Measurements from ENCODE around the gene ERICH6B. TPM values are rescaled to one million over a fixed set of nuclear protein-coding genes. Genes with fewer than 3 reads are reported as not detected.

ERICH6B gene
- total and polyA plus RNA-seq, 2 experiments from 2014 or later: not detected

DNA sequence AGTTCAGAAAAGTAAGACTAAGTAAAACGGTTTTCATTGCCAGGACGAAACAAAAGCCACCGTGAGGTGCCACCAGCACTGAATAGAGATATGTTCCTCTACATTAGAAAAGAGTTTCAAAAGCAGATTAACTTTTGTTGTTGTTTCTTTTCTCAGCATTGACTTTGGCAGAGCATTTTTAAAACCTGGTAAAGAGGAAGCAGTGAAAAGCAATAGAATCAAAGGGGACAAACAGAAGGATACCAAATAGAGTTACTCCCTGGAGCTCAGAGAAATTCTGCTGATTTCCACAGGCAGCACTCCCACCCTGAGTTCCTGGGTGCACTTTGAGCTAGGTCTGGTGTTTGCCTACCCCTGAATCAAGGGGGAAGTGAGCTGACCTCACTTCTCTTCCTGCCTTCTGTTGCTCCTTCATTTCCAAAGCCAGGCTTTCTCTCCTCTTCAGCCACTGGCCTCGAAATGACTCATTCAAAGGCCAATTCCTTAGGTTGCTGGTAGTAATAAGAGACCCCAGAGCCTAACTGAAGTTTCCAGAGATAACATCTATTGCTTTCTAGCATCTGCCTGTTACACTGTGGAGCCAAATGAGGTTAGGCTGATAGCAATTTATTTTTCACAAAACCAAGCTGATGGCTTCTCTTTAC, 11.3 kb upstream of the ERICH6B start:
- peak overlapping the region; percentile 27; the same call in 1 of the 2 replicates for H2AFZ ChIP-seq
- peaks cover 18% of the 10 kb centered on the region for H3K27me3 ChIP-seq (replicated peaks; ENCODE audit: insufficient read depth)
- H4K20me1 ChIP-seq (ENCODE audit: insufficient read depth): no peaks in the 10 kb centered on the region
- peaks cover 16% of the 10 kb centered on the region; the same call in 1 of the 2 replicates for H3K4me1 ChIP-seq (ENCODE audit: insufficient read depth)
- H3K9me3 ChIP-seq (ENCODE audit: low read depth): no peaks in the 10 kb centered on the region
- no peaks in the 10 kb centered on the region for H3K79me2 ChIP-seq (ENCODE audit: insufficient read depth)
- no peaks in the 10 kb centered on the region for H3F3A ChIP-seq (ENCODE audit: insufficient read depth)
- TF ChIP-seq EZH2phosphoT487 (IDR thresholded peaks at IDR 0.05; ENCODE audit: insufficient read depth, low read depth) (no peak), EZH2 (IDR thresholded peaks at IDR 0.05; ENCODE audit: insufficient read depth, poor library complexity, severe bottlenecking) (no peak)
- H3K4me3 ChIP-seq: no peak overlapping the region
- H3K9me2 ChIP-seq (ENCODE audit: insufficient read depth): no peaks in the 10 kb centered on the region
- WGBS, 2 experiments (ENCODE audit: low coverage in 1 of 2, low lambda C conversion rate in 2 of 2, missing lambda C conversion rate in 2 of 2): 30 to 36% methylated on average over 4 of the region's 4 CpGs
- no peak overlapping the region for H3K27ac ChIP-seq
- H3K36me3 ChIP-seq (ENCODE audit: low read depth): no peaks in the 10 kb centered on the region
- in situ Hi-C loops (cut with MboI): no loop called here
- DNase-seq: peak; percentile 42
- no peak overlapping the region for H3K4me2 ChIP-seq (ENCODE audit: unreplicated experiment)
- H3K9ac ChIP-seq: no peak overlapping the region

DNA sequence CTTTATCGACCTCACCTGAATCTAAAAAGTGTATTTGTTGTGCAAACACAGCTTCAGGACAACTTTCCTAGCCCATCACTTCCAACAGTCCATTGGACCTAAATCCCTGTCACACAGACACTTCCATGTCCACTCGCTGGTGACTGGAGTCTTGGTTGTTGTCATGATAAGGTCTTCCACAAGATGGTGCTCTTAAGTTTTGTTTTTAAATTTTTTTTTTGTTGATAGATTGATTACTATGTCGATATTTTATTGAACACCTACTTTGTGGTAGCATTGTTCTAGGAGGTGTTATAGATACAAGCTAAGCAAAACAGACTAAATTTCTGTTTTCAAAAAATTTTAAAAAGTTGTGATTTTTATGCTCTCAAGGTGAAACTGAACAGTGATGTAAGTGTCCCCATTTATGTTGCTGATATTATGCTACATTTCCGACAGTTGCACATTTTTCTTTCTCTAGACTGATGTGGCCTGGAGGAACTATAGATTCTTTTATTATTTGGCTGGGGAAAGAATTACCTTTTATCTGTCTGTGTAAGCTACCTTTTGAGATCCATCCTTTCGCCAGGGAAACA, 8.1 kb upstream of the ERICH6B start:
- Histone ChIP-seq H3K9me2 (ENCODE audit: insufficient read depth) (no peaks in the 10 kb centered on the region), H3K9ac (no peak overlapping the region), H3K79me2 (ENCODE audit: insufficient read depth) (no peaks in the 10 kb centered on the region), H3K36me3 (ENCODE audit: low read depth) (no peaks in the 10 kb centered on the region), H3F3A (ENCODE audit: insufficient read depth) (no peaks in the 10 kb centered on the region), H4K20me1 (ENCODE audit: insufficient read depth) (no peaks in the 10 kb centered on the region), H3K27ac (no peak overlapping the region), H3K4me2 (ENCODE audit: unreplicated experiment) (no peak overlapping the region), H3K27me3 (replicated peaks; ENCODE audit: insufficient read depth) (peaks cover 48% of the 10 kb centered on the region), H3K4me1 (ENCODE audit: insufficient read depth) (0 out of 2 replicates have a peak, but pooled peaks cover 8% of the 10 kb centered on the region), H3K9me3 (ENCODE audit: low read depth) (no peaks in the 10 kb centered on the region), H3K4me3 (no peak overlapping the region), H2AFZ (no peak overlapping the region)
- TF ChIP-seq EZH2 (IDR thresholded peaks at IDR 0.05; ENCODE audit: insufficient read depth, poor library complexity, severe bottlenecking) (no peak), EZH2phosphoT487 (IDR thresholded peaks at IDR 0.05; ENCODE audit: insufficient read depth, low read depth) (no peak)
- WGBS, 2 experiments (ENCODE audit: low coverage in 1 of 2, low lambda C conversion rate in 2 of 2, missing lambda C conversion rate in 2 of 2): 36 to 37% methylated on average over 5 of the region's 5 CpGs
- in situ Hi-C loops (cut with MboI): no loop called here
- peak; percentile 51 for DNase-seq

DNA sequence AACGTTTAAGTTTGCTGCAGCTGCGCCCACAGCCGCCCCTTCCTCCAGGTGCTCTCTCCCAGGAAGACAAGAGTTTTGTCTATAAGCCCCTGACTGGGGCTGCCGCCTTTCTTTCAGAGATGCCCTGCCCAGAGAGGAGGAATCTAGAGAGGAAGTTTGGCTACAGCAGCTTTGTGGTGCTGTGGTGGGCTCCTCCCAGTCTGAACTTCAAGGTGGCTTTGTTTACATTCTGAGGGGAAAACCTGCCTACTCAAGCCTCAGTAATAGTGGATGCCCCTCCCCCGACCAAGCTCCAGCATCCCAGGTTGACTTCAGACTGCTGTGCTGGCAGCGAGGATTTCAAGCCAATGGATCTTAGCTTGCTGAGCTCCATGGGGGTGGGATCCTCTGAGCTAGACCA, 6.4 kb upstream of the ERICH6B start:
- Histone ChIP-seq H2AFZ (no peak overlapping the region), H4K20me1 (ENCODE audit: insufficient read depth) (no peaks in the 10 kb centered on the region), H3K9me2 (ENCODE audit: insufficient read depth) (no peaks in the 10 kb centered on the region), H3K27ac (no peak overlapping the region), H3K36me3 (ENCODE audit: low read depth) (no peaks in the 10 kb centered on the region), H3K4me1 (ENCODE audit: insufficient read depth) (0 out of 2 replicates have a peak, but pooled peaks cover 6% of the 10 kb centered on the region), H3K4me2 (ENCODE audit: unreplicated experiment) (no peak overlapping the region), H3K79me2 (ENCODE audit: insufficient read depth) (no peaks in the 10 kb centered on the region), H3K4me3 (no peak overlapping the region), H3K9me3 (ENCODE audit: low read depth) (no peaks in the 10 kb centered on the region), H3F3A (ENCODE audit: insufficient read depth) (no peaks in the 10 kb centered on the region), H3K9ac (no peak overlapping the region), H3K27me3 (replicated peaks; ENCODE audit: insufficient read depth) (peaks cover 65% of the 10 kb centered on the region)
- no peak for DNase-seq
- WGBS, 2 experiments (ENCODE audit: low coverage in 1 of 2, low lambda C conversion rate in 2 of 2, missing lambda C conversion rate in 2 of 2): 24 to 25% methylated on average over 6 of the region's 6 CpGs
- TF ChIP-seq EZH2 (IDR thresholded peaks at IDR 0.05; ENCODE audit: insufficient read depth, poor library complexity, severe bottlenecking): no peak
- no peak for TF ChIP-seq EZH2phosphoT487 (IDR thresholded peaks at IDR 0.05; ENCODE audit: insufficient read depth, low read depth)
- in situ Hi-C loops (cut with MboI): no loop called here

DNA sequence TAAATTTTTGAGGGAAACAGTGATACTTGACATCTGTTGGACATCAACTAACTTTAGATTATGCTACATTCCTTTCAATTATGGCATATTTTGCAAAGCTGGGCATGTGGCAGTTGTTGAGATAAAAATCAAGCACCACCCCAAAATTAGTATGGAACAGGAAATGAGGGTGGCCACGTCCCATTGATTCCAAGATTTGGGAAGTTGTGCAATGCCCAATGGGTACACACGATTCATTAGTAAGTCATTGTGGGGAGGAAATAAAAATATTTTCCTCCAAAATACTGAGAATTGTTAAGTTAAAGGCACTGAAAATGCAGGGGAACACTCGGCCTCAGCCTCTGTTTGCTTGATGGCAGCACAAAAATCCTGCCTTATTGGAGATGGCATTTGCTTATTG, 7.6 kb downstream of the ERICH6B start:
- no peaks in the 10 kb centered on the region for H4K20me1 ChIP-seq (ENCODE audit: insufficient read depth)
- H3K36me3 ChIP-seq (ENCODE audit: low read depth): no peaks in the 10 kb centered on the region
- no peak overlapping the region for H3K4me2 ChIP-seq (ENCODE audit: unreplicated experiment)
- 19 to 31% methylated on average over 3 of the region's 3 CpGs for WGBS, 2 experiments (ENCODE audit: low coverage in 1 of 2, low lambda C conversion rate in 2 of 2, missing lambda C conversion rate in 2 of 2)
- no peaks in the 10 kb centered on the region for H3K9me2 ChIP-seq (ENCODE audit: insufficient read depth)
- no peak for TF ChIP-seq EZH2 (IDR thresholded peaks at IDR 0.05; ENCODE audit: insufficient read depth, poor library complexity, severe bottlenecking)
- TF ChIP-seq EZH2phosphoT487 (IDR thresholded peaks at IDR 0.05; ENCODE audit: insufficient read depth, low read depth): no peak
- no peak overlapping the region for H3K4me3 ChIP-seq
- H3K4me1 ChIP-seq (ENCODE audit: insufficient read depth): no peaks in the 10 kb centered on the region
- H3K27ac ChIP-seq: no peak overlapping the region
- no peak for DNase-seq
- H2AFZ ChIP-seq: no peak overlapping the region
- H3K9me3 ChIP-seq (ENCODE audit: low read depth): no peaks in the 10 kb centered on the region
- no peak overlapping the region for H3K9ac ChIP-seq
- no peaks in the 10 kb centered on the region for H3K79me2 ChIP-seq (ENCODE audit: insufficient read depth)
- H3F3A ChIP-seq (ENCODE audit: insufficient read depth): no peaks in the 10 kb centered on the region
- H3K27me3 ChIP-seq (replicated peaks; ENCODE audit: insufficient read depth): peaks cover 42% of the 10 kb centered on the region
- in situ Hi-C loops (cut with MboI): no loop called here
